OCI-LY7 (cell line): ENCODE results near the gene CYFIP2. TPM values are rescaled to one million over a fixed set of nuclear protein-coding genes. Genes with fewer than 3 reads are reported as not detected.

Experiments used
- BruUV-seq: library from RNA; stranded (reverse); fragments of 400-500 nt; replicated peaks from 2 replicates; lab custom pipeline; 2021; lab: Mats Ljungman, UMichigan
- CTCF ChIA-PET: fragments of 300-600 bp; sonication (Branson Sonifier 250); formaldehyde crosslinking; loops from one replicate; lab custom pipeline; 2022; ENCODE audit warnings: antibody characterized with exemption; ENCODE audit not compliant: unreplicated experiment; lab: Charles Lee
- POLR2A ChIA-PET: fragments of 300-600 bp; sonication (Branson Sonifier 250); formaldehyde crosslinking; loops from one replicate; lab custom pipeline; 2022; ENCODE audit warnings: antibody characterized with exemption; lab: Charles Lee
- DNase-seq: peaks from one replicate; pipeline ENCODE4 v3.0.0-alpha.2; 2015; ENCODE audit warnings: low spot score
- H2AFZ ChIP-seq: fragments of 200-600 bp; sonication (generic), shearing (Covaris generic); 2 replicates; pipeline ENCODE4 v1.6.1; 2014; ENCODE audit warnings: mild to moderate bottlenecking, antibody characterized with exemption, low read length, moderate library complexity
- H3K27ac ChIP-seq: fragments of 200-600 bp; sonication (generic); 2 replicates; pipeline ENCODE4 v1.5.1; 2014; ENCODE audit warnings: mixed run types, low read depth, mild to moderate bottlenecking, moderate library complexity, low read length, inconsistent platforms; ENCODE audit not compliant: poor library complexity, severe bottlenecking
- H3K36me3 ChIP-seq: fragments of 200-600 bp; sonication (generic); 2 replicates; pipeline ENCODE4 v1.6.1; 2014; ENCODE audit warnings: mild to moderate bottlenecking, antibody characterized with exemption, low read length, moderate library complexity, mixed read lengths; ENCODE audit not compliant: insufficient read depth
- H3K4me1 ChIP-seq: fragments of 200-600 bp; sonication (generic); 2 replicates; pipeline ENCODE4 v1.5.1; 2014; ENCODE audit warnings: mild to moderate bottlenecking, low read length; ENCODE audit not compliant: insufficient read depth, poor library complexity, severe bottlenecking
- H3K4me2 ChIP-seq: fragments of 200-600 bp; sonication (generic); 2 replicates; pipeline ENCODE4 v1.6.1; 2014; ENCODE audit warnings: mild to moderate bottlenecking, low read length
- H3K4me3 ChIP-seq: fragments of 200-600 bp; sonication (generic); 2 replicates; pipeline ENCODE4 v1.5.1; 2014; ENCODE audit warnings: mild to moderate bottlenecking, low read depth, low read length; ENCODE audit not compliant: poor library complexity, severe bottlenecking
- H3K79me2 ChIP-seq: fragments of 200-600 bp; sonication (generic); 2 replicates; pipeline ENCODE4 v1.6.1; 2016; ENCODE audit warnings: low read depth, mild to moderate bottlenecking, low read length, moderate library complexity, mixed read lengths; ENCODE audit not compliant: insufficient read depth
- H3K9me2 ChIP-seq: fragments of 200-600 bp; sonication (generic); 2 replicates; pipeline ENCODE4 v1.6.1; 2016; ENCODE audit warnings: mild to moderate bottlenecking, low read length, mixed read lengths; ENCODE audit not compliant: insufficient read depth
- H3K9me3 ChIP-seq: fragments of 200-600 bp; sonication (generic); 2 replicates; pipeline ENCODE4 v1.6.1; 2014; ENCODE audit warnings: mild to moderate bottlenecking, mixed run types, low read length, mixed read lengths
- H4K20me1 ChIP-seq: fragments of 200-600 bp; sonication (generic); 2 replicates; pipeline ENCODE4 v1.6.1; 2014; ENCODE audit warnings: mild to moderate bottlenecking, antibody characterized with exemption, low read length, moderate library complexity, mixed read lengths; ENCODE audit not compliant: insufficient read depth
- CTCF ChIP-seq: fragments of 200-600 bp; sonication (generic); conservative IDR thresholded peaks from 2 replicates; pipeline ENCODE4 v1.5.1; 2014; ENCODE audit warnings: mild to moderate bottlenecking, antibody characterized with exemption, low read length, moderate library complexity, mixed read lengths
- EZH2phosphoT487 ChIP-seq: fragments of 200-600 bp; sonication (generic); IDR thresholded peaks from 2 replicates; pipeline ENCODE4 v1.6.1; 2018; ENCODE audit warnings: low read depth, borderline replicate concordance, mild to moderate bottlenecking, mixed run types, antibody characterized with exemption, low read length, moderate library complexity, mixed read lengths
- intact Hi-C: fragments of 100-400 bp; cut with micrococcal nuclease; formaldehyde crosslinking; loops from one replicate; pipeline ENCODE4 v1.10.0; 2022; ENCODE audit not compliant: unreplicated experiment
- total RNA-seq, 2 experiments: library from RNA; depleted of rRNA in 1 of 2; stranded (reverse); fragments of >200 nt in 1 of 2; shearing (Covaris generic) in 1 of 2; gene quantifications; 2 replicates each; pipeline ENCODE4 v1.2.3, GENCODE V29; 2014 to 2022

CYFIP2 gene
- total RNA-seq, 2 experiments from 2014 or later, result 258 to 419 TPM

DNA sequence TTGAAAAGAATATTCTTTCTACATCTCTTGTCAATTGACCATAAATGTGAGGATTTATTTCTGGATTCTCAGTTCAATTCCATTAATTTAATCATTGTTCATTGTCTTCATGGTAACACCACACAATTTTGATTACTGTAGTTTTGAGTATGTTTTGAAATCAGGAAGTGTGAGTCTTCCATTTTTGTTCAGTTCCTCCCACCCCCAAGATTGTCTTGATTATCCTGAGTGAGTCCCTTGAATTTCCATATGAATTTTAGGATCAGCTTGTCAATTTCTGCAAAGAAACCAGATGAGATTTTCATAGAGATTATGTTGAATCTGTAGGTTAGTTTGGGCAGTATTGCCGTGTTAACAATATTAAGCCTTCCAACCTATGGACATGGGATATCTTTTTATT is 9.5 kb downstream of the CYFIP2 start:
- ChIA-PET POLR2A (interaction anchor here (0.6 to 4.7 kb wide), 2 partner anchors 10 to 18 kb away, joined by 4 to 64 read pairs; no protein-coding TSS in a partner anchor), CTCF (no interaction called here)
- peaks cover 67% of the 10 kb centered on the region for H3K4me1 ChIP-seq
- TF ChIP-seq CTCF (no peak), EZH2phosphoT487 (no peak)
- no peak overlapping the region for H3K27ac ChIP-seq
- H3K9me2 ChIP-seq, result no peaks in the 10 kb centered on the region
- intact Hi-C loops, result no loop called here
- peaks cover 96% of the 10 kb centered on the region for H3K79me2 ChIP-seq
- DNase-seq, result no peak
- no peaks in the 10 kb centered on the region for H3K9me3 ChIP-seq
- BruUV-seq, result no TSS peak
- no peak overlapping the region for H3K4me3 ChIP-seq
- peak overlapping the region; percentile 7; the same call in 1 of the 2 replicates for H3K4me2 ChIP-seq
- peaks cover 49% of the 10 kb centered on the region for H3K36me3 ChIP-seq
- no peak overlapping the region for H2AFZ ChIP-seq
- H4K20me1 ChIP-seq, result peaks cover 9% of the 10 kb centered on the region; the same call in 1 of the 2 replicates

- DNase-seq, result no peak
- no peak overlapping the region for H2AFZ ChIP-seq
- peaks cover 6% of the 10 kb centered on the region; the same call in 1 of the 2 replicates for H3K9me3 ChIP-seq
- H3K4me2 ChIP-seq, result no peak overlapping the region
- BruUV-seq, result no TSS peak
- H3K4me1 ChIP-seq, result peaks cover 52% of the 10 kb centered on the region
- H3K4me3 ChIP-seq, result no peak overlapping the region
- H4K20me1 ChIP-seq, result peaks cover 18% of the 10 kb centered on the region; the same call in 1 of the 2 replicates
- CTCF ChIA-PET, result no interaction called here
- no peak overlapping the region for H3K27ac ChIP-seq
- POLR2A ChIA-PET, result interaction anchor here (0.5 to 1.8 kb wide), 3 partner anchors 11 to 1926 kb away, joined by 3 to 6 read pairs (median 3); no protein-coding TSS in a partner anchor
- no peaks in the 10 kb centered on the region for H3K9me2 ChIP-seq
- TF ChIP-seq CTCF, result no peak
- no peak for TF ChIP-seq EZH2phosphoT487
- intact Hi-C loops, result no loop called here
- peaks cover 100% of the 10 kb centered on the region for H3K79me2 ChIP-seq
- H3K36me3 ChIP-seq, result peaks cover 53% of the 10 kb centered on the region
Observed at GRCh38 chr5:157278319-157279037, 12.6 kb downstream of the CYFIP2 start.
